Measurements from ENCODE around the gene ARX. TPM values are rescaled to one million over a fixed set of nuclear protein-coding genes. Genes with fewer than 3 reads are reported as not detected.

ARX gene
- total RNA-seq, 1 experiment from 2014 or later, result 0.20 TPM

GRCh38 chrX:24955372-24955930 is 60.3 kb downstream of the ARX start:
- DNase-seq (ENCODE audit: low spot score), result no peak
- in situ Hi-C loops (cut with HindIII; ENCODE audit: low sequenced_read_pairs), result no loop called here

- in situ Hi-C loops (cut with HindIII; ENCODE audit: low sequenced_read_pairs), result no loop called here
Measured at GRCh38 chrX:24954732-24955131, 61.0 kb downstream of the ARX start.

More at GRCh38 chrX:24954732-24955131, 61.0 kb downstream of the ARX start:
- DNase-seq (ENCODE audit: low spot score), result no peak
